Activated CD8-positive, alpha-beta memory T cell treated with anti-CD3 and anti-CD28 coated beads, Interleukin-2, amount 50 U/mL, for 4 hours (primary cell): ENCODE measurements around the gene EPHB2.
"Not testable (repeated sequence)": the region's sequence is repeated elsewhere in the genome, so short reads cannot be mapped to it uniquely, and the experiment has no call there.

Experiments
- DNase-seq: peaks from one replicate; pipeline ENCODE4 v3.0.0-alpha.2; 2020

EPHB2 gene

GRCh38 chr1:22824466-22824865 lies 113.8 kb downstream of the EPHB2 start:
- no peak for DNase-seq

- no peak for DNase-seq
These were observed 114.3 kb downstream of the EPHB2 start for GRCh38 chr1:22824975-22825374.

- no peak for DNase-seq
These were observed 115.0 kb downstream of the EPHB2 start for GRCh38 chr1:22825486-22826189.

GRCh38 chr1:22826604-22827580 lies 116.3 kb downstream of the EPHB2 start:
- DNase-seq = no peak

GRCh38 chr1:22827666-22828483 lies 117.2 kb downstream of the EPHB2 start:
- DNase-seq = no peak

- no peak for DNase-seq
These were observed 118.1 kb downstream of the EPHB2 start for GRCh38 chr1:22828484-22829308.

- DNase-seq = no peak
These were observed 118.8 kb downstream of the EPHB2 start for GRCh38 chr1:22829309-22829989.

- DNase-seq = no peak
These were observed 119.5 kb downstream of the EPHB2 start for GRCh38 chr1:22830041-22830566.

GRCh38 chr1:22830757-22831340 lies 120.2 kb downstream of the EPHB2 start:
- no peak for DNase-seq

GRCh38 chr1:22831729-22832413 lies 121.2 kb downstream of the EPHB2 start:
- DNase-seq = no peak

GRCh38 chr1:22832414-22832786 lies 121.8 kb downstream of the EPHB2 start:
- no peak for DNase-seq

- DNase-seq = no peak
These were observed 123.1 kb downstream of the EPHB2 start for GRCh38 chr1:22833699-22834098.

GRCh38 chr1:22834420-22834819 lies 123.8 kb downstream of the EPHB2 start:
- not testable (repeated sequence) for DNase-seq

GRCh38 chr1:22835636-22836319 lies 125.1 kb downstream of the EPHB2 start:
- DNase-seq = no peak

- DNase-seq = no peak
These were observed 126.2 kb downstream of the EPHB2 start for GRCh38 chr1:22836850-22837249.

GRCh38 chr1:22837332-22837731 lies 126.7 kb downstream of the EPHB2 start:
- DNase-seq = no peak

- DNase-seq = no peak
These were observed 128.3 kb downstream of the EPHB2 start for GRCh38 chr1:22838965-22839364.

GRCh38 chr1:22839806-22840205 lies 129.2 kb downstream of the EPHB2 start:
- no peak for DNase-seq

GRCh38 chr1:22841142-22841541 lies 130.5 kb downstream of the EPHB2 start:
- no peak for DNase-seq

- DNase-seq = no peak
These were observed 131.2 kb downstream of the EPHB2 start for GRCh38 chr1:22841860-22842281.
